CD4-positive, alpha-beta T cell treated with Interleukin-12 subunit alpha and Interleukin-12 subunit beta, for 1 hour (primary cell): ENCODE measurements around the gene LAIR1.
A peak's percentile ranks its signal among the peaks of the same experiment; 100 is the strongest.
"Not testable (repeated sequence)": the region's sequence is repeated elsewhere in the genome, so short reads cannot be mapped to it uniquely, and the experiment has no call there.

Experiments used
- DNase-seq: peaks from one replicate; pipeline ENCODE4 v3.0.0-alpha.2; 2020

LAIR1 gene

GRCh38 chr19:54375181-54375938 lies 10.6 kb upstream of the LAIR1 start:
- DNase-seq: peak; percentile 28

- DNase-seq: no peak
Observed at GRCh38 chr19:54373781-54374631, 9.3 kb upstream of the LAIR1 start.

- not testable (repeated sequence) for DNase-seq
Observed at GRCh38 chr19:54371453-54371852, 6.7 kb upstream of the LAIR1 start.

- peak; percentile 64 for DNase-seq
Observed at GRCh38 chr19:54370434-54370796, 5.7 kb upstream of the LAIR1 start.

- not testable (repeated sequence) for DNase-seq
Observed at GRCh38 chr19:54369688-54370433, 5.1 kb upstream of the LAIR1 start.

GRCh38 chr19:54369082-54369687 lies 4.5 kb upstream of the LAIR1 start:
- no peak for DNase-seq

GRCh38 chr19:54366811-54367210 lies 2.1 kb upstream of the LAIR1 start:
- no peak for DNase-seq

GRCh38 chr19:54365798-54366197 lies 1.1 kb upstream of the LAIR1 start:
- not testable (repeated sequence) for DNase-seq

- DNase-seq: not testable (repeated sequence)
Observed at GRCh38 chr19:54361680-54362422, 2.9 kb downstream of the LAIR1 start.

- peak; percentile 77 for DNase-seq
Observed at GRCh38 chr19:54359149-54359820, 5.4 kb downstream of the LAIR1 start.

GRCh38 chr19:54357381-54357780 lies 7.3 kb downstream of the LAIR1 start:
- no peak for DNase-seq

GRCh38 chr19:54356444-54357056 lies 8.2 kb downstream of the LAIR1 start:
- DNase-seq: no peak

GRCh38 chr19:54355675-54356074 lies 9.1 kb downstream of the LAIR1 start:
- DNase-seq: no peak

- DNase-seq: no peak
Observed at GRCh38 chr19:54354761-54355160, 10.0 kb downstream of the LAIR1 start.

GRCh38 chr19:54352546-54352945 lies 12.2 kb downstream of the LAIR1 start:
- no peak for DNase-seq

- DNase-seq: no peak
Observed at GRCh38 chr19:54352041-54352440, 12.7 kb downstream of the LAIR1 start.

GRCh38 chr19:54351474-54351873 lies 13.3 kb downstream of the LAIR1 start:
- DNase-seq: no peak

GRCh38 chr19:54345938-54346386 lies 18.8 kb downstream of the LAIR1 start:
- no peak for DNase-seq

GRCh38 chr19:54343868-54344267 lies 20.9 kb downstream of the LAIR1 start:
- no peak for DNase-seq

- no peak for DNase-seq
Observed at GRCh38 chr19:54341295-54341694, 23.4 kb downstream of the LAIR1 start.
